K562 (cell line): ENCODE measurements around the gene HSPA1L. TPM values are rescaled to one million over a fixed set of nuclear protein-coding genes. Genes with fewer than 3 reads are reported as not detected.

Source experiments
- CBFB ChIP-seq: sonication (generic); formaldehyde crosslinking; IDR thresholded peaks from 2 replicates; pipeline ENCODE4 v1.4.0; 2020; ENCODE audit warnings: mild to moderate bottlenecking, missing genetic modification reagents
- COPS2 ChIP-seq: fragments of 450-650 bp; conservative IDR thresholded peaks from 2 replicates; pipeline ENCODE4 v1.6.1; 2016; ENCODE audit warnings: mild to moderate bottlenecking, moderate library complexity
- CTBP1 ChIP-seq: fragments of 450-650 bp; IDR thresholded peaks from 2 replicates; pipeline ENCODE4 v1.6.1; 2016; ENCODE audit warnings: borderline replicate concordance
- DPF2 ChIP-seq: fragments of 450-650 bp; IDR thresholded peaks from 2 replicates; pipeline ENCODE4 v1.6.1; 2016
- ELF2 ChIP-seq: fragments of 250-450 bp; sonication (Bioruptor Pico); IDR thresholded peaks from 2 replicates; pipeline ENCODE4 v1.5.0; 2021; ENCODE audit warnings: mild to moderate bottlenecking
- FOXK1 ChIP-seq: sonication (generic); formaldehyde crosslinking; IDR thresholded peaks from 2 replicates; pipeline ENCODE4 v1.8.0; 2022; ENCODE audit warnings: missing genetic modification reagents, mild to moderate bottlenecking, borderline replicate concordance
- HMG20A ChIP-seq: fragments of 450-650 bp; formaldehyde crosslinking; conservative IDR thresholded peaks from 2 replicates; pipeline ENCODE4 v1.4.0; 2020; ENCODE audit warnings: mild to moderate bottlenecking, mixed read lengths
- HNRNPLL ChIP-seq: fragments of 200-400 bp; formaldehyde crosslinking; IDR thresholded peaks from 2 replicates; pipeline ENCODE4 v1.6.1; 2017; ENCODE audit warnings: low read length, low read depth, mild to moderate bottlenecking; ENCODE audit not compliant: poor library complexity, severe bottlenecking
- KAT2B ChIP-seq: IDR thresholded peaks from one replicate; pipeline ENCODE4 v1.6.1; 2012; ENCODE audit warnings: low read depth, mild to moderate bottlenecking, control low read depth, inconsistent platforms, low read length, moderate library complexity
- MTA2 ChIP-seq: fragments of 450-650 bp; IDR thresholded peaks from 2 replicates; pipeline ENCODE4 v1.6.1; 2016; ENCODE audit warnings: low read depth
- NRF1 ChIP-seq, 2 experiments: fragments of 450-650 bp; IDR thresholded peaks in 1 of 2; conservative IDR thresholded peaks in 1 of 2; 2 replicates each; pipeline ENCODE4 v1.6.1; 2014; ENCODE audit warnings: mild to moderate bottlenecking in 2 of 2
- PHB ChIP-seq: fragments of 250-450 bp; sonication (Bioruptor Pico); IDR thresholded peaks from 2 replicates; pipeline ENCODE4 v1.5.0; 2021
- PTTG1 ChIP-seq: fragments of 450-650 bp; IDR thresholded peaks from 2 replicates; pipeline ENCODE4 v1.6.1; 2016; ENCODE audit warnings: low read depth, mild to moderate bottlenecking, missing genetic modification characterization, missing compliant biosample characterization
- SMAD4 ChIP-seq: fragments of 250-450 bp; sonication (Bioruptor Pico); conservative IDR thresholded peaks from 2 replicates; pipeline ENCODE4 v1.8.0; 2021; ENCODE audit warnings: inconsistent platforms, mild to moderate bottlenecking, moderate library complexity
- SMARCA4 ChIP-seq: fragments of 450-650 bp; IDR thresholded peaks from 2 replicates; pipeline ENCODE4 v1.6.1; 2016
- THRAP3 ChIP-seq: fragments of 450-650 bp; IDR thresholded peaks from 2 replicates; pipeline ENCODE4 v1.6.1; 2016; ENCODE audit warnings: mild to moderate bottlenecking, inconsistent platforms, borderline replicate concordance
- ZC3H4 ChIP-seq: sonication (generic); formaldehyde crosslinking; IDR thresholded peaks from 2 replicates; pipeline ENCODE4 v1.9.0; 2021; ENCODE audit warnings: missing genetic modification reagents, borderline replicate concordance
- ZNF253 ChIP-seq: fragments of 250-450 bp; sonication (Bioruptor Pico); conservative IDR thresholded peaks from 2 replicates; pipeline ENCODE4 v1.6.1; 2021; ENCODE audit warnings: mild to moderate bottlenecking
- ZNF263 ChIP-seq: sonication (generic); formaldehyde crosslinking; IDR thresholded peaks from 2 replicates; pipeline ENCODE4 v1.8.0; 2022; ENCODE audit warnings: mild to moderate bottlenecking, missing genetic modification reagents, borderline replicate concordance
- ZNF589 ChIP-seq: fragments of 200-800 bp; sonication (Bioruptor generic); IDR thresholded peaks from 2 replicates; pipeline ENCODE4 v1.6.1; 2016; ENCODE audit warnings: low read depth, missing genetic modification characterization, missing compliant biosample characterization
- ZSCAN32 ChIP-seq: fragments of 450-650 bp; formaldehyde crosslinking; IDR thresholded peaks from 2 replicates; pipeline ENCODE4 v1.4.0; 2020; ENCODE audit warnings: mild to moderate bottlenecking, moderate library complexity
- polyA plus RNA-seq, 8 experiments: library from polyadenylated mRNA; depleted of rRNA in 4 of 8; stranded (reverse) in 5 of 8; unstranded in 3 of 8; fragments of >200 nt; fragmentation: Nextera tagmentation in 2 of 8; fragmentation: Illumina TruSeq in 1 of 8; extraction: Ambion mirVana in 2 of 8; extraction: Trizol in 1 of 8; gene quantifications; 2 replicates each; pipeline versions ENCODE4 v1.2.1 to v1.2.3, GENCODE V29; 2011 to 2014; ENCODE audit warnings: inconsistent platforms in 1 of 8, missing spikeins in 1 of 8
- total RNA-seq, 7 experiments: library from RNA; depleted of rRNA in 6 of 7; stranded (reverse); fragments of >200 nt in 6 of 7; fragmentation: Illumina TruSeq in 2 of 7; extraction: Trizol in 2 of 7; gene quantifications; 2 replicates each; pipeline versions ENCODE4 v1.2.1 to v1.2.3, GENCODE V29; 2011 to 2021; ENCODE audit warnings: low replicate concordance in 1 of 7
- TF ChIP-seq, protein P1 (sequence below): sonication (generic); formaldehyde crosslinking; IDR thresholded peaks from 2 replicates; pipeline ENCODE4 v1.8.0; 2022; ENCODE audit warnings: mild to moderate bottlenecking, missing genetic modification reagents, borderline replicate concordance
- TF ChIP-seq, protein P2 (sequence below): sonication (generic); formaldehyde crosslinking; IDR thresholded peaks from 2 replicates; pipeline ENCODE4 v1.8.1; 2023; ENCODE audit warnings: mild to moderate bottlenecking, missing genetic modification reagents
- TF ChIP-seq, protein P3 (sequence below): fragments of 450-650 bp; formaldehyde crosslinking; IDR thresholded peaks from 2 replicates; pipeline ENCODE4 v1.4.0; 2022; ENCODE audit warnings: mild to moderate bottlenecking, moderate library complexity

Gene HSPA1L
- total and polyA plus RNA-seq, 9 of the 15 experiments (the other 6 are each of a cell fraction or from before 2014, with no cell fraction given), result 0.14 to 2.1 (median 1.3) TPM

DNA sequence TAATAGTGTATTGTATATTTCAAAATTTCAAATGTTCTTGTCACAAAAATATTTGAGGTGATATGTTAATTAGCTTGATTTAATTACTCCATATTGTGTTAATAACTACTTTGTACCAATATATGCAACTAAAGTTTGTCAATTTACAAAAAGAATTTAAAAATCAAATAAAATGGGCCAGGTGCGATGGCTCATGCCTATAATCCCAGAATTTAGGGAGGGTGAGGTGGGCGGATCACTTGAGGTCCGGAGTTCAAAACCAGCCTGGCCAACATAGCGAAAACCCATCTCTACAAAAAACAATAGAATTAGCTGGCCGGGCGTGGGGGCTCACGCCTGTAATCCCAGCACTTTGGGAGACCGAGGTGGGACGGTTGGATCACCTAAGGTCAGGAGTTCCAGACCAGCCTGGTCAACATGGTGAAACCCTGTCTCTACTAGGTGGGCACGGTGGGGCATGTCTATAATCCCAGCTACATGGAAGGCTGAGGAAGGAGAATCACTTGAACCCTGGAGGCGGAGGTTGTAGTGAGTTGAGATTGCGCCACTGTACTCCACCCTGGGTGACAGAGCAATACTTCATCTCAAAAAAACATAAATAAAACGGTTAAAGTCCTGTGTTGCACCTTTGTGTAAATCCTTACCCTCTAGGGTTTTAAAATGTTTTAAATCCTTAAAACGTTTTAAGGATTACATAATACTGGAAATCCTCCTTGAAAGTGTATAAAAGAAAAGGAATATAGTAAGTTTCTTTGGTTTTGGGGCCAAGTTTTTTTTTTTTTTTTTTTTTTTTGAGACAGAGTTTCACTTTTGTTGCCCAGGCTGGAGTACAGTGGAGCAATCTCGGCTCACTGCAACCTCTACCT lies 16.5 kb upstream of the HSPA1L start (continued):
- TF ChIP-seq, protein P1, sequence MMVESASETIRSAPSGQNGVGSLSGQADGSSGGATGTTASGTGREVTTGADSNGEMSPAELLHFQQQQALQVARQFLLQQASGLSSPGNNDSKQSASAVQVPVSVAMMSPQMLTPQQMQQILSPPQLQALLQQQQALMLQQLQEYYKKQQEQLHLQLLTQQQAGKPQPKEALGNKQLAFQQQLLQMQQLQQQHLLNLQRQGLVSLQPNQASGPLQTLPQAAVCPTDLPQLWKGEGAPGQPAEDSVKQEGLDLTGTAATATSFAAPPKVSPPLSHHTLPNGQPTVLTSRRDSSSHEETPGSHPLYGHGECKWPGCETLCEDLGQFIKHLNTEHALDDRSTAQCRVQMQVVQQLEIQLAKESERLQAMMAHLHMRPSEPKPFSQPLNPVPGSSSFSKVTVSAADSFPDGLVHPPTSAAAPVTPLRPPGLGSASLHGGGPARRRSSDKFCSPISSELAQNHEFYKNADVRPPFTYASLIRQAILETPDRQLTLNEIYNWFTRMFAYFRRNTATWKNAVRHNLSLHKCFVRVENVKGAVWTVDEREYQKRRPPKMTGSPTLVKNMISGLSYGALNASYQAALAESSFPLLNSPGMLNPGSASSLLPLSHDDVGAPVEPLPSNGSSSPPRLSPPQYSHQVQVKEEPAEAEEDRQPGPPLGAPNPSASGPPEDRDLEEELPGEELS, result 0 out of 2 replicates have a peak, but pooled peaks have one; percentile 43
- TF ChIP-seq ZSCAN32 (CRISPR knock-in tag) (peak; percentile 80; the same call in 1 of the 2 replicates), ELF2 (CRISPR knock-in tag) (peak; percentile 73), ZC3H4 (CRISPR knock-in tag) (peak; percentile 75; the same call in 1 of the 2 replicates), THRAP3 (no peak), SMARCA4 (peak; percentile 75), DPF2 (peak; percentile 77), KAT2B (no peak), HMG20A (CRISPR knock-in tag) (0 out of 2 replicates have a peak, but pooled peaks have one; percentile 50), ZNF253 (CRISPR knock-in tag) (no peak), HNRNPLL (peak; percentile 17), CTBP1 (peak; percentile 37), MTA2 (peak; percentile 5; the same call in 1 of the 2 replicates), CBFB (CRISPR knock-in tag) (no peak), PHB (CRISPR knock-in tag) (peak; percentile 92; the same call in 1 of the 2 replicates), NRF1 (conservative IDR thresholded peaks at IDR 0.05 in 1 of 2, IDR thresholded peaks at IDR 0.05 in 1 of 2) (peak; percentile 45 to 50), PTTG1 (no peak), ZNF263 (CRISPR knock-in tag) (no peak), COPS2 (no peak), FOXK1 (CRISPR knock-in tag) (peak; percentile 63; the same call in 1 of the 2 replicates), ZNF589 (peak; percentile 60; the same call in 1 of the 2 replicates), SMAD4 (CRISPR knock-in tag) (0 out of 2 replicates have a peak, but pooled peaks have one; percentile 45)
- TF ChIP-seq, protein P2, sequence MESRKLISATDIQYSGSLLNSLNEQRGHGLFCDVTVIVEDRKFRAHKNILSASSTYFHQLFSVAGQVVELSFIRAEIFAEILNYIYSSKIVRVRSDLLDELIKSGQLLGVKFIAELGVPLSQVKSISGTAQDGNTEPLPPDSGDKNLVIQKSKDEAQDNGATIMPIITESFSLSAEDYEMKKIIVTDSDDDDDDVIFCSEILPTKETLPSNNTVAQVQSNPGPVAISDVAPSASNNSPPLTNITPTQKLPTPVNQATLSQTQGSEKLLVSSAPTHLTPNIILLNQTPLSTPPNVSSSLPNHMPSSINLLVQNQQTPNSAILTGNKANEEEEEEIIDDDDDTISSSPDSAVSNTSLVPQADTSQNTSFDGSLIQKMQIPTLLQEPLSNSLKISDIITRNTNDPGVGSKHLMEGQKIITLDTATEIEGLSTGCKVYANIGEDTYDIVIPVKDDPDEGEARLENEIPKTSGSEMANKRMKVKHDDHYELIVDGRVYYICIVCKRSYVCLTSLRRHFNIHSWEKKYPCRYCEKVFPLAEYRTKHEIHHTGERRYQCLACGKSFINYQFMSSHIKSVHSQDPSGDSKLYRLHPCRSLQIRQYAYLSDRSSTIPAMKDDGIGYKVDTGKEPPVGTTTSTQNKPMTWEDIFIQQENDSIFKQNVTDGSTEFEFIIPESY, result no peak
- TF ChIP-seq, protein P3, sequence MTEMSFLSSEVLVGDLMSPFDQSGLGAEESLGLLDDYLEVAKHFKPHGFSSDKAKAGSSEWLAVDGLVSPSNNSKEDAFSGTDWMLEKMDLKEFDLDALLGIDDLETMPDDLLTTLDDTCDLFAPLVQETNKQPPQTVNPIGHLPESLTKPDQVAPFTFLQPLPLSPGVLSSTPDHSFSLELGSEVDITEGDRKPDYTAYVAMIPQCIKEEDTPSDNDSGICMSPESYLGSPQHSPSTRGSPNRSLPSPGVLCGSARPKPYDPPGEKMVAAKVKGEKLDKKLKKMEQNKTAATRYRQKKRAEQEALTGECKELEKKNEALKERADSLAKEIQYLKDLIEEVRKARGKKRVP (CRISPR knock-in tag), result 0 out of 2 replicates have a peak, but pooled peaks have one; percentile 8
